PFSK-1 (cell line): ENCODE measurements around the gene EREG.

ENCODE experiments used
- FOXP2 ChIP-seq: optimal IDR thresholded peaks from 2 replicates; pipeline ENCODE3; 2011; ENCODE audit warnings: borderline replicate concordance, control low read depth, inconsistent platforms; ENCODE audit not compliant: insufficient read depth; ENCODE audit errors: extremely low read length, extremely low read depth
- POLR2AphosphoS5 ChIP-seq: IDR thresholded peaks from 2 replicates; pipeline ENCODE4 v1.6.1; 2012; ENCODE audit warnings: low read depth, mild to moderate bottlenecking, control low read depth, low read length, moderate library complexity
- REST ChIP-seq, 2 experiments: IDR thresholded peaks; 2 replicates each; pipeline versions ENCODE4 v1.6.1 to v1.8.0; 2011 to 2012; ENCODE audit warnings: low read depth in 2 of 2, low read length in 2 of 2, control low read depth in 1 of 2, inconsistent platforms in 1 of 2, mild to moderate bottlenecking in 1 of 2, moderate library complexity in 1 of 2; ENCODE audit not compliant: insufficient read depth in 1 of 2
- SIN3A ChIP-seq: IDR thresholded peaks from 2 replicates; pipeline ENCODE4 v1.6.1; 2012; ENCODE audit warnings: mild to moderate bottlenecking, low read length, moderate library complexity, borderline replicate concordance; ENCODE audit not compliant: insufficient read depth
- TAF1 ChIP-seq: IDR thresholded peaks from 2 replicates; pipeline ENCODE4 v1.6.1; 2012; ENCODE audit warnings: low read length, control low read depth, borderline replicate concordance; ENCODE audit not compliant: insufficient read depth

The EREG gene

GRCh38 chr4:74331944-74332343 lies 33.0 kb upstream of the EREG start:
- no peak for TF ChIP-seq FOXP2
- no peak for TF ChIP-seq REST (IDR thresholded peaks at IDR 0.05; ENCODE audit: insufficient read depth in 1 of 2, low read depth in 2 of 2, low read length in 2 of 2)
- no peak for TF ChIP-seq POLR2AphosphoS5
- no peak for TF ChIP-seq SIN3A
- no peak for TF ChIP-seq TAF1

GRCh38 chr4:74334636-74335035 lies 30.3 kb upstream of the EREG start:
- TF ChIP-seq SIN3A, result no peak
- no peak for TF ChIP-seq TAF1
- no peak for TF ChIP-seq POLR2AphosphoS5
- TF ChIP-seq REST (IDR thresholded peaks at IDR 0.05; ENCODE audit: insufficient read depth in 1 of 2, low read depth in 2 of 2, low read length in 2 of 2), result no peak
- TF ChIP-seq FOXP2, result no peak

GRCh38 chr4:74335341-74336021 lies 29.5 kb upstream of the EREG start:
- TF ChIP-seq POLR2AphosphoS5, result no peak
- TF ChIP-seq SIN3A, result no peak
- no peak for TF ChIP-seq FOXP2
- no peak for TF ChIP-seq REST (IDR thresholded peaks at IDR 0.05; ENCODE audit: insufficient read depth in 1 of 2, low read depth in 2 of 2, low read length in 2 of 2)
- TF ChIP-seq TAF1, result no peak

GRCh38 chr4:74338792-74339333 lies 26.1 kb upstream of the EREG start:
- no peak for TF ChIP-seq FOXP2
- TF ChIP-seq SIN3A, result no peak
- TF ChIP-seq REST (IDR thresholded peaks at IDR 0.05; ENCODE audit: insufficient read depth in 1 of 2, low read depth in 2 of 2, low read length in 2 of 2), result no peak
- TF ChIP-seq TAF1, result no peak
- TF ChIP-seq POLR2AphosphoS5, result no peak

- TF ChIP-seq POLR2AphosphoS5 (no peak), REST (IDR thresholded peaks at IDR 0.05; ENCODE audit: insufficient read depth in 1 of 2, low read depth in 2 of 2, low read length in 2 of 2) (no peak), FOXP2 (no peak), SIN3A (no peak), TAF1 (no peak)
These were observed 25.4 kb upstream of the EREG start for GRCh38 chr4:74339501-74339900.
